H1 (cell line): ENCODE measurements around the gene SPINDOC. TPM values are rescaled to one million over a fixed set of nuclear protein-coding genes. Genes with fewer than 3 reads are reported as not detected.

Experiments
- EZH2 ChIP-seq: fragments of 200-600 bp; sonication (generic); IDR thresholded peaks from 2 replicates; pipeline ENCODE4 v1.7.1; 2012; ENCODE audit warnings: low read depth, mild to moderate bottlenecking, moderate library complexity, low read length, inconsistent platforms; ENCODE audit not compliant: severe bottlenecking
- HDAC2 ChIP-seq, 2 experiments: fragments of 300-600 bp in 1 of 2; sonication (generic) in 1 of 2; IDR thresholded peaks; 2 replicates each; pipeline ENCODE4 v1.6.1; 2011 to 2012; ENCODE audit warnings: low read depth in 2 of 2, low read length in 2 of 2, mild to moderate bottlenecking in 2 of 2, moderate library complexity in 2 of 2, borderline replicate concordance in 1 of 2, inconsistent platforms in 1 of 2
- JUND ChIP-seq: IDR thresholded peaks from 2 replicates; pipeline ENCODE4 v1.6.1; 2011; ENCODE audit warnings: mild to moderate bottlenecking, improper control_type of control experiment, low read length
- SP4 ChIP-seq: IDR thresholded peaks from 2 replicates; pipeline ENCODE4 v1.6.1; 2012; ENCODE audit warnings: low read length, inconsistent platforms
- SRF ChIP-seq: IDR thresholded peaks from 2 replicates; pipeline ENCODE4 v1.6.1; 2011; ENCODE audit warnings: mild to moderate bottlenecking, low read depth, low read length, moderate library complexity
- ZNF274 ChIP-seq: IDR thresholded peaks from 2 replicates; pipeline ENCODE4 v1.7.0; 2012; ENCODE audit warnings: low read length, borderline replicate concordance; ENCODE audit errors: extremely low read depth
- polyA plus RNA-seq, 7 experiments: library from polyadenylated mRNA; depleted of rRNA in 3 of 7; stranded (reverse) in 5 of 7; unstranded in 2 of 7; fragments of >200 nt in 5 of 7; fragments of 200-250 nt in 2 of 7; gene quantifications; 1 replicate in 5 of 7; 2 replicates in 1 of 7; 4 replicates in 1 of 7; pipeline versions ENCODE4 v1.2.1 to v1.2.3, GENCODE V29; 2011 to 2013; ENCODE audit warnings: missing spikeins in 2 of 7, mixed read lengths in 2 of 7
- total RNA-seq: library from RNA; stranded (reverse); fragmentation: NEBNext Ultra II Directional; extraction: Animal tissue kit (Norgen Biotek cat#: 25700); gene quantifications from 2 replicates; pipeline ENCODE4 v1.2.1, GENCODE V29; 2021
- TF ChIP-seq, protein P1 (sequence below): fragments of 300-600 bp; sonication (generic); IDR thresholded peaks from 2 replicates; pipeline ENCODE4 v1.7.1; 2012; ENCODE audit warnings: low read length, moderate library complexity, mild to moderate bottlenecking, inconsistent platforms; ENCODE audit not compliant: insufficient replicate concordance

Gene SPINDOC
- total and polyA plus RNA-seq, 2 of the 8 experiments (the other 6 are each of a cell fraction or from before 2014, with no cell fraction given), result 78.7 to 99.7 TPM

DNA sequence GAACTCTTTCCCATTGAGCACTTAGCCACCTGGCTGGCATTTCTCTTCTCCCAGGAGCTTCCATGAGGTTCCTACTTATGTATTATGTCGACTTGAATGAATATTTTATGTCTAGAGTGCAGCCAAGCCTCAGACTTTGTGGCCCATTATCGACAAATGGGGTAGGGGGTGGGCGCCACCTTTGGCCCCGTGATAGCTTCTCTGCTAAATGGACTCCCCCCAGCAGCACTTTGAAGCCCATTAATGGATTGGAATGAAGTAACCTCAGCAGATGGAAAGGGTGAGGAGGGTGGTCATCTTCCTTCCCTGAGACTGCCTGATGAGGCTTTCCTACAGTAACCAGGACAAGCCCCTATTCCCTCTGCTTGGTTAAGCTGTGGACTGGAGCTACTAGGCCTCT is 31.6 kb downstream of the SPINDOC start (continued):
- TF ChIP-seq JUND (no peak), SRF (no peak), EZH2 (no peak), HDAC2 (IDR thresholded peaks at IDR 0.05; ENCODE audit: borderline replicate concordance in 1 of 2, low read depth in 2 of 2, low read length in 2 of 2) (no peak), ZNF274 (no peak), SP4 (no peak)
- TF ChIP-seq, protein P1, sequence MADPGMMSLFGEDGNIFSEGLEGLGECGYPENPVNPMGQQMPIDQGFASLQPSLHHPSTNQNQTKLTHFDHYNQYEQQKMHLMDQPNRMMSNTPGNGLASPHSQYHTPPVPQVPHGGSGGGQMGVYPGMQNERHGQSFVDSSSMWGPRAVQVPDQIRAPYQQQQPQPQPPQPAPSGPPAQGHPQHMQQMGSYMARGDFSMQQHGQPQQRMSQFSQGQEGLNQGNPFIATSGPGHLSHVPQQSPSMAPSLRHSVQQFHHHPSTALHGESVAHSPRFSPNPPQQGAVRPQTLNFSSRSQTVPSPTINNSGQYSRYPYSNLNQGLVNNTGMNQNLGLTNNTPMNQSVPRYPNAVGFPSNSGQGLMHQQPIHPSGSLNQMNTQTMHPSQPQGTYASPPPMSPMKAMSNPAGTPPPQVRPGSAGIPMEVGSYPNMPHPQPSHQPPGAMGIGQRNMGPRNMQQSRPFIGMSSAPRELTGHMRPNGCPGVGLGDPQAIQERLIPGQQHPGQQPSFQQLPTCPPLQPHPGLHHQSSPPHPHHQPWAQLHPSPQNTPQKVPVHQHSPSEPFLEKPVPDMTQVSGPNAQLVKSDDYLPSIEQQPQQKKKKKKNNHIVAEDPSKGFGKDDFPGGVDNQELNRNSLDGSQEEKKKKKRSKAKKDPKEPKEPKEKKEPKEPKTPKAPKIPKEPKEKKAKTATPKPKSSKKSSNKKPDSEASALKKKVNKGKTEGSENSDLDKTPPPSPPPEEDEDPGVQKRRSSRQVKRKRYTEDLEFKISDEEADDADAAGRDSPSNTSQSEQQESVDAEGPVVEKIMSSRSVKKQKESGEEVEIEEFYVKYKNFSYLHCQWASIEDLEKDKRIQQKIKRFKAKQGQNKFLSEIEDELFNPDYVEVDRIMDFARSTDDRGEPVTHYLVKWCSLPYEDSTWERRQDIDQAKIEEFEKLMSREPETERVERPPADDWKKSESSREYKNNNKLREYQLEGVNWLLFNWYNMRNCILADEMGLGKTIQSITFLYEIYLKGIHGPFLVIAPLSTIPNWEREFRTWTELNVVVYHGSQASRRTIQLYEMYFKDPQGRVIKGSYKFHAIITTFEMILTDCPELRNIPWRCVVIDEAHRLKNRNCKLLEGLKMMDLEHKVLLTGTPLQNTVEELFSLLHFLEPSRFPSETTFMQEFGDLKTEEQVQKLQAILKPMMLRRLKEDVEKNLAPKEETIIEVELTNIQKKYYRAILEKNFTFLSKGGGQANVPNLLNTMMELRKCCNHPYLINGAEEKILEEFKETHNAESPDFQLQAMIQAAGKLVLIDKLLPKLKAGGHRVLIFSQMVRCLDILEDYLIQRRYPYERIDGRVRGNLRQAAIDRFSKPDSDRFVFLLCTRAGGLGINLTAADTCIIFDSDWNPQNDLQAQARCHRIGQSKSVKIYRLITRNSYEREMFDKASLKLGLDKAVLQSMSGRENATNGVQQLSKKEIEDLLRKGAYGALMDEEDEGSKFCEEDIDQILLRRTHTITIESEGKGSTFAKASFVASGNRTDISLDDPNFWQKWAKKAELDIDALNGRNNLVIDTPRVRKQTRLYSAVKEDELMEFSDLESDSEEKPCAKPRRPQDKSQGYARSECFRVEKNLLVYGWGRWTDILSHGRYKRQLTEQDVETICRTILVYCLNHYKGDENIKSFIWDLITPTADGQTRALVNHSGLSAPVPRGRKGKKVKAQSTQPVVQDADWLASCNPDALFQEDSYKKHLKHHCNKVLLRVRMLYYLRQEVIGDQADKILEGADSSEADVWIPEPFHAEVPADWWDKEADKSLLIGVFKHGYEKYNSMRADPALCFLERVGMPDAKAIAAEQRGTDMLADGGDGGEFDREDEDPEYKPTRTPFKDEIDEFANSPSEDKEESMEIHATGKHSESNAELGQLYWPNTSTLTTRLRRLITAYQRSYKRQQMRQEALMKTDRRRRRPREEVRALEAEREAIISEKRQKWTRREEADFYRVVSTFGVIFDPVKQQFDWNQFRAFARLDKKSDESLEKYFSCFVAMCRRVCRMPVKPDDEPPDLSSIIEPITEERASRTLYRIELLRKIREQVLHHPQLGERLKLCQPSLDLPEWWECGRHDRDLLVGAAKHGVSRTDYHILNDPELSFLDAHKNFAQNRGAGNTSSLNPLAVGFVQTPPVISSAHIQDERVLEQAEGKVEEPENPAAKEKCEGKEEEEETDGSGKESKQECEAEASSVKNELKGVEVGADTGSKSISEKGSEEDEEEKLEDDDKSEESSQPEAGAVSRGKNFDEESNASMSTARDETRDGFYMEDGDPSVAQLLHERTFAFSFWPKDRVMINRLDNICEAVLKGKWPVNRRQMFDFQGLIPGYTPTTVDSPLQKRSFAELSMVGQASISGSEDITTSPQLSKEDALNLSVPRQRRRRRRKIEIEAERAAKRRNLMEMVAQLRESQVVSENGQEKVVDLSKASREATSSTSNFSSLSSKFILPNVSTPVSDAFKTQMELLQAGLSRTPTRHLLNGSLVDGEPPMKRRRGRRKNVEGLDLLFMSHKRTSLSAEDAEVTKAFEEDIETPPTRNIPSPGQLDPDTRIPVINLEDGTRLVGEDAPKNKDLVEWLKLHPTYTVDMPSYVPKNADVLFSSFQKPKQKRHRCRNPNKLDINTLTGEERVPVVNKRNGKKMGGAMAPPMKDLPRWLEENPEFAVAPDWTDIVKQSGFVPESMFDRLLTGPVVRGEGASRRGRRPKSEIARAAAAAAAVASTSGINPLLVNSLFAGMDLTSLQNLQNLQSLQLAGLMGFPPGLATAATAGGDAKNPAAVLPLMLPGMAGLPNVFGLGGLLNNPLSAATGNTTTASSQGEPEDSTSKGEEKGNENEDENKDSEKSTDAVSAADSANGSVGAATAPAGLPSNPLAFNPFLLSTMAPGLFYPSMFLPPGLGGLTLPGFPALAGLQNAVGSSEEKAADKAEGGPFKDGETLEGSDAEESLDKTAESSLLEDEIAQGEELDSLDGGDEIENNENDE, result no peak
